K562 (cell line): Measurements from ENCODE around the gene MYO10. TPM values are rescaled to one million over a fixed set of nuclear protein-coding genes. Genes with fewer than 3 reads are reported as not detected.
A peak's percentile ranks its signal among the peaks of the same experiment; 100 is the strongest.

Source experiments
- ATAC-seq: fragments of 200-7000 bp; cut with Tn5 transposase; 3 replicates; pipeline ENCODE4 v1.9.1; 2020; ENCODE audit warnings: moderate library complexity
- BruUV-seq: library from RNA; stranded (reverse); fragments of 400-500 nt; replicated peaks from 2 replicates; lab custom pipeline; 2021; lab: Mats Ljungman, UMichigan
- CTCF ChIA-PET: fragments of 300-600 bp; formaldehyde crosslinking; extraction: SDS; loops from one replicate; lab custom pipeline; 2021; ENCODE audit warnings: low intra/inter-chr PET ratio; lab: Yijun Ruan, JAX
- POLR2A ChIA-PET: fragments of 300-600, 350-650 bp; sonication (Branson Sonifier 250); formaldehyde crosslinking; extraction: SDS; loops from one replicate; lab custom pipeline; 2021; ENCODE audit warnings: antibody characterized with exemption, inconsistent platforms; lab: Yijun Ruan, JAX
- DNase-seq, 4 experiments: peaks; one replicate each; pipeline versions ENCODE4 v3.0.0 to v3.0.0-alpha.2; 2011 to 2018; ENCODE audit warnings: low spot score in 3 of 4, mixed read lengths in 3 of 4; ENCODE audit errors: extremely low read depth in 1 of 4
- FAIRE-seq: peaks from 2 replicates; lab custom pipeline; 2011; peaks lifted over from hg19 to GRCh38; lab: Jason Lieb, UNC
- H2AFZ ChIP-seq: 2 replicates; pipeline ENCODE4 v1.6.0; 2011; ENCODE audit warnings: low read depth, low read length, control low read depth, inconsistent platforms
- H3K27ac ChIP-seq: fragments of 200-600 bp; 3 replicates; pipeline ENCODE4 v1.8.0; 2011; ENCODE audit warnings: low read depth, mild to moderate bottlenecking, control low read depth, inconsistent platforms, low read length, moderate library complexity, mixed read lengths; ENCODE audit errors: extremely low read depth
- H3K27me3 ChIP-seq, 2 experiments: fragments of 300-600 bp in 1 of 2; 2 replicates in 1 of 2; 3 replicates in 1 of 2; pipeline versions ENCODE4 v1.6.0 to v1.8.0; 2011; ENCODE audit warnings: inconsistent platforms in 2 of 2, low read length in 2 of 2, mild to moderate bottlenecking in 1 of 2, mixed read lengths in 1 of 2, moderate library complexity in 1 of 2; ENCODE audit not compliant: control insufficient read depth in 2 of 2, insufficient read depth in 2 of 2
- H3K36me3 ChIP-seq: fragments of 300-600 bp; 3 replicates; pipeline ENCODE4 v1.8.0; 2011; ENCODE audit warnings: mild to moderate bottlenecking, low read length, inconsistent platforms; ENCODE audit not compliant: control insufficient read depth, insufficient read depth
- H3K4me1 ChIP-seq, 2 experiments: fragments of 200-600 bp in 1 of 2; replicated peaks in 1 of 2; 2 replicates in 1 of 2; 3 replicates in 1 of 2; pipeline versions ENCODE4 v1.5.1 to v1.8.0; 2011; ENCODE audit warnings: inconsistent platforms in 2 of 2, low read length in 2 of 2, mild to moderate bottlenecking in 1 of 2, mixed read lengths in 1 of 2, moderate library complexity in 1 of 2; ENCODE audit not compliant: control insufficient read depth in 2 of 2, insufficient read depth in 2 of 2
- H3K4me2 ChIP-seq: 2 replicates; pipeline ENCODE4 v1.6.1; 2011; ENCODE audit warnings: low read length, control low read depth, inconsistent platforms, mixed read lengths; ENCODE audit not compliant: insufficient read depth
- H3K4me3 ChIP-seq: fragments of 200-600 bp; sonication (generic), shearing (Covaris generic); 2 replicates; pipeline ENCODE4 v1.5.1; 2016; ENCODE audit warnings: control low read depth, inconsistent platforms
- H3K79me2 ChIP-seq: fragments of 200-600 bp; 3 replicates; pipeline ENCODE4 v1.8.0; 2011; ENCODE audit warnings: low read length, inconsistent platforms; ENCODE audit not compliant: control insufficient read depth, insufficient read depth
- H3K9ac ChIP-seq, 2 experiments: 2 replicates each; pipeline versions ENCODE4 v1.6.0 to v1.6.1; 2011; ENCODE audit warnings: low read depth in 2 of 2, low read length in 2 of 2, control low read depth in 1 of 2, inconsistent platforms in 1 of 2, mild to moderate bottlenecking in 1 of 2, mixed read lengths in 1 of 2; ENCODE audit not compliant: insufficient read depth in 1 of 2
- H3K9me1 ChIP-seq: one replicate; pipeline ENCODE4 v1.6.0; 2011; ENCODE audit warnings: inconsistent platforms, mild to moderate bottlenecking, low read length, moderate library complexity; ENCODE audit not compliant: control insufficient read depth, insufficient read depth
- H3K9me3 ChIP-seq: replicated peaks from 2 replicates; pipeline ENCODE4 v1.5.1; 2011; ENCODE audit warnings: low read depth, low read length, inconsistent platforms; ENCODE audit not compliant: control insufficient read depth, insufficient read depth
- H4K20me1 ChIP-seq: replicated peaks from 2 replicates; pipeline ENCODE4 v1.6.1; 2011; ENCODE audit warnings: low read length, inconsistent platforms, mixed read lengths; ENCODE audit not compliant: control insufficient read depth, insufficient read depth
- BRD9 ChIP-seq: fragments of 450-650 bp; IDR thresholded peaks from 2 replicates; pipeline ENCODE4 v1.6.1; 2018; ENCODE audit warnings: low read depth; ENCODE audit not compliant: partially characterized antibody
- CBFA2T2 ChIP-seq: fragments of 450-650 bp; conservative IDR thresholded peaks from 2 replicates; pipeline ENCODE4 v1.6.1; 2017; ENCODE audit warnings: mild to moderate bottlenecking
- DIDO1 ChIP-seq: fragments of 450-650 bp; IDR thresholded peaks from 2 replicates; pipeline ENCODE4 v1.6.1; 2016; ENCODE audit warnings: low read depth, missing biosample characterization, missing genetic modification characterization
- ETV5 ChIP-seq: sonication (generic); formaldehyde crosslinking; IDR thresholded peaks from 2 replicates; pipeline ENCODE4 v1.4.0; 2020; ENCODE audit warnings: low read depth, mild to moderate bottlenecking, missing genetic modification reagents
- GATA2 ChIP-seq: sonication (generic); formaldehyde crosslinking; IDR thresholded peaks from 2 replicates; pipeline ENCODE4 v1.4.0; 2020; ENCODE audit warnings: mild to moderate bottlenecking, missing genetic modification reagents
- GTF2A2 ChIP-seq: IDR thresholded peaks from 2 replicates; pipeline ENCODE4 v1.6.1; 2016; ENCODE audit warnings: mild to moderate bottlenecking, missing genetic modification characterization, missing compliant biosample characterization
- JUNB ChIP-seq: fragments of 450-650 bp; formaldehyde crosslinking; conservative IDR thresholded peaks from 2 replicates; pipeline ENCODE4 v1.4.0; 2020; ENCODE audit warnings: mild to moderate bottlenecking
- MECOM ChIP-seq: fragments of 250-450 bp; sonication (Bioruptor Pico); IDR thresholded peaks from 2 replicates; pipeline ENCODE4 v1.8.0; 2022; ENCODE audit warnings: inconsistent platforms
- MED1 ChIP-seq: sonication (generic); formaldehyde crosslinking; IDR thresholded peaks from 2 replicates; pipeline ENCODE4 v1.8.1; 2023; ENCODE audit warnings: missing genetic modification reagents, borderline replicate concordance
- MITF ChIP-seq: IDR thresholded peaks from 2 replicates; pipeline ENCODE4 v1.6.1; 2014; ENCODE audit warnings: antibody characterized with exemption
- RBM25 ChIP-seq: fragments of 200-400 bp; formaldehyde crosslinking; IDR thresholded peaks from 2 replicates; pipeline ENCODE4 v1.6.1; 2018; ENCODE audit warnings: low read length, low read depth, moderate library complexity; ENCODE audit not compliant: severe bottlenecking
- RBM34 ChIP-seq: fragments of 200-400 bp; formaldehyde crosslinking; IDR thresholded peaks from 2 replicates; pipeline ENCODE4 v1.6.1; 2018; ENCODE audit warnings: low read length, borderline replicate concordance; ENCODE audit not compliant: insufficient read depth
- RFX1 ChIP-seq: fragments of 450-650 bp; IDR thresholded peaks from 2 replicates; pipeline ENCODE4 v1.6.1; 2016; ENCODE audit warnings: mild to moderate bottlenecking, moderate library complexity
- TRIM28 ChIP-seq: fragments of 450-650 bp; IDR thresholded peaks from 2 replicates; pipeline ENCODE4 v1.6.1; 2017
- XRCC5 ChIP-seq: fragments of 200-400 bp; formaldehyde crosslinking; IDR thresholded peaks from 2 replicates; pipeline ENCODE4 v1.6.1; 2017; ENCODE audit warnings: low read depth, mild to moderate bottlenecking, low read length
- ZFP30 ChIP-seq: fragments of 250-450 bp; sonication (Bioruptor Pico); IDR thresholded peaks from 2 replicates; pipeline ENCODE4 v1.8.0; 2022; ENCODE audit warnings: moderate library complexity, mild to moderate bottlenecking, inconsistent platforms, borderline replicate concordance
- ZFP36 ChIP-seq: fragments of 150-350 bp; IDR thresholded peaks from 2 replicates; pipeline ENCODE4 v1.6.1; 2018; ENCODE audit warnings: low read length, low read depth; ENCODE audit not compliant: partially characterized antibody
- ZNF347 ChIP-seq: fragments of 450-650 bp; formaldehyde crosslinking; IDR thresholded peaks from 2 replicates; pipeline ENCODE4 v1.4.0; 2020; ENCODE audit warnings: low read depth, mild to moderate bottlenecking, moderate library complexity
- WGBS: fragments of 100-300 bp; shearing (Covaris generic); methylation state at CpG from one replicate; pipeline ENCODE4 v1.1.6; 2016; ENCODE audit warnings: low coverage, mixed read lengths; ENCODE audit not compliant: insufficient coverage; ENCODE audit errors: missing lambda C conversion rate; 5-methylcytosine and 5-hydroxymethylcytosine counted together
- in situ Hi-C: fragments of 300-500 bp; cut with MboI; formaldehyde crosslinking; loops from 4 replicates; pipeline ENCODE4 v1.15.0; 2018; ENCODE audit warnings: inconsistent platforms, mixed read lengths
- intact Hi-C: fragments of 100-400 bp; cut with micrococcal nuclease; formaldehyde crosslinking; loops from 2 replicates; pipeline ENCODE4 v1.14.2; 2022
- polyA plus RNA-seq, 8 experiments: library from polyadenylated mRNA; depleted of rRNA in 4 of 8; stranded (reverse) in 5 of 8; unstranded in 3 of 8; fragments of >200 nt; fragmentation: Nextera tagmentation in 2 of 8; fragmentation: Illumina TruSeq in 1 of 8; extraction: Ambion mirVana in 2 of 8; extraction: Trizol in 1 of 8; gene quantifications; 2 replicates each; pipeline versions ENCODE4 v1.2.1 to v1.2.3, GENCODE V29; 2011 to 2014; ENCODE audit warnings: inconsistent platforms in 1 of 8, missing spikeins in 1 of 8
- total RNA-seq, 7 experiments: library from RNA; depleted of rRNA in 6 of 7; stranded (reverse); fragments of >200 nt in 6 of 7; fragmentation: Illumina TruSeq in 2 of 7; extraction: Trizol in 2 of 7; gene quantifications; 2 replicates each; pipeline versions ENCODE4 v1.2.1 to v1.2.3, GENCODE V29; 2011 to 2021; ENCODE audit warnings: low replicate concordance in 1 of 7

MYO10 gene
- total and polyA plus RNA-seq, 9 of the 15 experiments (the other 6 are each of a cell fraction or from before 2014, with no cell fraction given) = 0.04 to 0.24 TPM; not detected in 7

- Histone ChIP-seq H3K27me3 (peaks cover 6 to 9% of the 10 kb centered on the region in 2 experiments; a peak in 2 of 5 replicates), H3K9me3 (no peaks in the 10 kb centered on the region), H2AFZ (no peak overlapping the region), H3K9ac (no peak overlapping the region), H3K4me2 (no peak overlapping the region), H3K4me1 (no peaks in the 10 kb centered on the region), H3K4me3 (no peak overlapping the region), H3K36me3 (no peaks in the 10 kb centered on the region), H3K79me2 (no peaks in the 10 kb centered on the region), H3K27ac (no peak overlapping the region), H4K20me1 (no peaks in the 10 kb centered on the region), H3K9me1 (no peaks in the 10 kb centered on the region)
- in situ Hi-C loops = no loop called here
- ATAC-seq (no peak), DNase-seq (no peak), FAIRE-seq (no peak)
- TF ChIP-seq MITF = no peak
- ChIA-PET POLR2A (no interaction called here), CTCF (no interaction called here)
- BruUV-seq = no TSS peak
- intact Hi-C loops = loop anchor here (5.0 kb wide), 1 partner anchor 262 kb away; no protein-coding TSS in a partner anchor
- 2% methylated on average over 3 of the region's 3 CpGs for WGBS
Measured at GRCh38 chr5:16929831-16930230, 6.3 kb downstream of the MYO10 start.

- H3K79me2 ChIP-seq = no peaks in the 10 kb centered on the region
- intact Hi-C loops (no loop called here), in situ Hi-C loops (no loop called here)
- H3K9me3 ChIP-seq = no peaks in the 10 kb centered on the region
- no peak overlapping the region for H3K27ac ChIP-seq
- no peak for TF ChIP-seq TRIM28
- no peak for TF ChIP-seq RFX1
- TF ChIP-seq ZNF347 (CRISPR knock-in tag) = no peak
- TF ChIP-seq MECOM (CRISPR knock-in tag) = no peak
- no peak for TF ChIP-seq ZFP30 (CRISPR knock-in tag)
- no peak for TF ChIP-seq GATA2
- TF ChIP-seq JUNB (CRISPR knock-in tag) = no peak
- peak; percentile 82 for TF ChIP-seq RBM25
- no peak for TF ChIP-seq CBFA2T2
- no peak for TF ChIP-seq GTF2A2 (tag)
- no peak for TF ChIP-seq ETV5 (CRISPR knock-in tag)
- peak; percentile 41 for TF ChIP-seq ZFP36
- TF ChIP-seq XRCC5 = no peak
- no peak for TF ChIP-seq RBM34
- no peak for TF ChIP-seq MED1
- TF ChIP-seq DIDO1 (tag) = no peak
- no peak for TF ChIP-seq BRD9
- H4K20me1 ChIP-seq = no peaks in the 10 kb centered on the region
- CTCF ChIA-PET = no interaction called here
- H3K9me1 ChIP-seq = no peaks in the 10 kb centered on the region
- no peak overlapping the region for H3K4me3 ChIP-seq
- H3K9ac ChIP-seq = no peak overlapping the region
- H3K36me3 ChIP-seq = no peaks in the 10 kb centered on the region
- FAIRE-seq (no peak), DNase-seq (no peak), ATAC-seq (no peak)
- BruUV-seq = no TSS peak
- H3K4me1 ChIP-seq = no peaks in the 10 kb centered on the region
- 3% methylated on average over 2 of the region's 2 CpGs for WGBS
- H3K4me2 ChIP-seq = no peak overlapping the region
- peaks cover 6 to 9% of the 10 kb centered on the region in 2 experiments; a peak in 2 of 5 replicates for H3K27me3 ChIP-seq
- H2AFZ ChIP-seq = no peak overlapping the region
- POLR2A ChIA-PET = no interaction called here
Measured at GRCh38 chr5:16929347-16929746, 6.7 kb downstream of the MYO10 start.
